GM18499 (cell line): ENCODE results near the gene CCS.
"Not testable (repeated sequence)": the region's sequence is repeated elsewhere in the genome, so short reads cannot be mapped to it uniquely, and the experiment has no call there.

ENCODE experiments used
- ATAC-seq: cut with Tn5 transposase; IDR thresholded peaks from one replicate; pipeline ENCODE4 v1.9.1; 2021; ENCODE audit warnings: moderate number of reproducible peaks; ENCODE audit not compliant: insufficient read depth, unreplicated experiment

The CCS gene

DNA sequence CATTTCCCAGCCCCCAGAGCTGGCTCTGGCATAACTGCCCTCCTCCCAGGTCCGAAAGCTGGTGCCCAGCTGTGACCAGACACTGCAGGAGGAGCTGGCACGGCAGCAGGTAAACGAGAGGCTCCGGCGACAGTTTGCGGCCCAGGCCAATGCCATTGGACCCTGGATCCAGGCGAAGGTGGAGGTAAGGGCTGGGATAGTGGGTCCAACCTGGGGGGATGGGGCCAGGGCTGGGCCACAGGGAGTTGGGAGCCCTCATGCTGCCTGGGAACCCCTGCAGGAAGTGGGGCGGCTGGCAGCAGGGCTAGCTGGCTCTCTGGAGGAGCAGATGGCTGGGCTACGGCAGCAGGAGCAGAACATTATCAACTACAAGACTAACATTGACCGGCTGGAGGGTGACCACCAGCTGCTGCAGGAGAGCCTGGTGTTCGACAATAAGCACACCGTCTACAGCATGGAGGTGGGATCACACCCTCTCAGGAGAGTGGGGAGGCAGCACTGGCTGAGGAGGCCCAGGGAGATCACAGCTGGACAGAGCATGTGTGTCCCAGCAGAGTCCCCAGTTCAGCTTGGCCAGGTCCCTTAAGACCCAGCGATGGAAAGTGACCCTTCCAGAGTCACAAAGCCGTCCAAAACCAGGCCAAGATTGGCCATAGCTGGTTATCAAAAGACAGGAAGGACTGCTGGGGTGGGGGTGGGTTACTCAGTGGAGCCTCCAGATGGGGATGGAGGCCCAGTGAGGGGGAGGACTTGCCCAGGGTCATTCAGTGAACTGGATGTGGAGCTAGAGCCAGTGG lies 31.6 kb upstream of the CCS start:
- no peak for ATAC-seq

DNA sequence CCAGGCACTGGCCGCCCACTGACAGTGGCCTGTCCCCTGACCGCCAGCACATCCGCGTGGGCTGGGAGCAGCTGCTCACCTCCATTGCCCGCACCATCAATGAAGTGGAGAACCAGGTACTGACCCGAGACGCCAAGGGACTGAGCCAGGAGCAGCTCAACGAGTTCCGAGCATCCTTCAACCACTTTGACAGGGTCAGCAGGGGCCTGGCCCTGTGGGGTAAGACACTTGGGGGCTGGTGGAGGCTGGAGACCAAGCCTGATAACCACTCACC lies 31.1 kb upstream of the CCS start:
- no peak for ATAC-seq

- no peak for ATAC-seq
These were observed 30.7 kb upstream of the CCS start for GRCh38 chr11:66562275-66562674.

DNA sequence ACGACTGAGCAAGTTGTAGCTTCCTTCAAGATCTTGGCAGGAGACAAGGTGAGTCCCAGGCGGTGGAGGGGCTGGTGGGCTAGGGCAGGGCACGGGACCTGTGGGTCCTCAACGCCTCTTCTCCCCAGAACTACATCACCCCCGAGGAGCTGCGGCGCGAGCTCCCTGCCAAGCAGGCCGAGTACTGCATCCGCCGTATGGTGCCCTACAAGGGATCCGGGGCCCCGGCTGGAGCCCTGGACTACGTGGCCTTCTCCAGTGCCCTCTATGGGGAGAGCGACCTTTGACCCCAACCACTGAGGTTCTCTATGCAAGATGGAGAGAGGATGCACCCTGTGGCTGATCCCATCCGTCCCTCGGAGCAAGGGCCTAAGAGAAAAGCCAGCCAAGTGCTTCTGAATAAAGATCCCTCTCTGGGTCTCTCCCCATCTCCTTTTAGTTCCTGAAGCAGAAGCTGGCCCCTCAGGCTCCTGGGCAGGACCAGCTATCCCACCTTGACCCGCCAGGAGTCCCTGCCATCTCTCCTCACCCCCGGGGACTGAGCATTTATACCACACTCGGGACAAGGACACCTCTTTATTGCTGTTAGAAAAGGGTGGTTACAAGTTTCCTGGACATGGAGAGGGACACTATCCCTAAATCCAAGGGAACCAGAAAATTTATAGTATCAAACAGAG lies 29.9 kb upstream of the CCS start:
- ATAC-seq: no peak

- no peak for ATAC-seq
These were observed 29.2 kb upstream of the CCS start for GRCh38 chr11:66563832-66564231.

- ATAC-seq: no peak
These were observed 28.4 kb upstream of the CCS start for GRCh38 chr11:66564538-66564937.

GRCh38 chr11:66564984-66565383 lies 28.0 kb upstream of the CCS start:
- no peak for ATAC-seq

DNA sequence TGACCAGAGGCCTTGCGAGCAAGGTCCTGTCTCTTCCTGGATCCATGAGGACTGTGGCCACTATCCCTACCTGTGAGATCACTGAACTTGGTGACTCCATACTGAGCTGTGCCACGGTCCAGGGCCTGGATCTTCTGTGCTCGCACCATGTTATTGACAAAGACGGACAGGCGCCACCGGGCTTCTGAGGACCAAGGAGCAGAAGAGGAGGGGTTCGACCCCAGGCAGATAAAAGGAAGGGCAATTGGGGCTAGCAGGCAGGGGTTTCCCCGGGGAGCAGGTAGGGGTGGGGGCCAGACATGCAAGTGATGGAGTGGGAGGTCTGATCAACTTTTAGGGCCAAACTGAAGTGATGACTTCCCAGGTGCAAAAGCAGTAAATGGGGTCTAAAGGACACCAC lies 26.8 kb upstream of the CCS start:
- ATAC-seq: no peak

GRCh38 chr11:66567787-66568123 lies 25.2 kb upstream of the CCS start:
- no peak for ATAC-seq

DNA sequence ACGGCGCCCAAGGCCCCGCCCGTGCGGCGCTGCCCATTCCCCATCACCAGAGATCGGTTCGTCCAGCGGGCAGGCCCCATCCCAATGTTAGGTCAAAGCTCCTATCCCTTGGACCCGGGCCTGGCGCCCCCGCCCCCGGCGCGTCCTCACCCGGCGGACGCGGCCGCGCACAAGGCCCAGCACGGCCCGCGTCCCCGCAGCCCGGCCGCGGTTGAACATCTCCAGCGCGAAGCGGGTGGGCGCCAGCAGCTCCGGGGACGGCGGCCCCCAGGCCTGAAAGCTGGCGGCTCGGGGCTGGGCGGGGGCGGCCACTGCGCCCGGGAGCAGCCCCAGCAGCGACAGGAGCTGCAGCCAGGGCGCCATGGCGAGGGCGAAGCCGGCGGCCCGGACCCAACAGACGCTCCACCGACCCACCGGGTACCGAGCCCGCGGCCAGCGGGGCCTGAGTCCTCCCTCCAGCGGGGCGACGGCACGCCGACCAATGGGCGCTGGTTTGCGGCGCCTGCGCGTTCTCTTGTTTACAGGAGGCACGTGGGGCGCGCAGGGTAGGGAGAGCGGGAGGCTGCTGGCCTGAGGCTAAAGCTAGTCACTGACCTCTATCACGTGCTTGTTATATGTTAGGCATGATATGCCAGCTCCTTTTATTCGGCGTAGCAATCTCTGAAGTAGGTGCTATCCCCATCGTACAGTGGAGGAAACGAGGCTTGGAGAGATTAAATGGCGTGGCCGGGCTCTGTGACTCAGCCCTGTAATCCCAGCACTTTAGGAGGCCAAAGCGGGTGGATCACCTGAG lies 24.7 kb upstream of the CCS start, which contains the start of gene CTSF:
Gene CTSF, minus strand, starts transcription at position 483 of the 793 bp plus-strand sequence. Its CDS starts 120 bp downstream, at position 363.
- no peak for ATAC-seq

- ATAC-seq: no peak
These were observed 23.9 kb upstream of the CCS start for GRCh38 chr11:66569076-66569475.

GRCh38 chr11:66570079-66570849 lies 22.7 kb upstream of the CCS start:
- no peak for ATAC-seq

DNA sequence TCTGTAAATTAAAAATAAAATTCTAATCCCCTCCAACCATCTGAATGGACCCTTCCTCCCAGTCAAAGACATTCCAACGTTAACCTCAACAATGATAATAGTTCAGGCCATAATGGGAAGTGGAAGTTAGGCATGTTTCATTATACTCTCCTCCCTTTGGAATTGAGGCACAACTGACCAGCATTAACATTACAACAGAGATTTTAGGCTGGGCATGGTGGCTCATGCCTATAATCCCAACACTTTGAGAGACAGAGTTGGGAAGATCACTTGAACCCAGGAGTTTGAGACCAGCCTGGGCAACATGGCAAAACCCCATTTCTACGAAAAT lies 22.2 kb upstream of the CCS start:
- ATAC-seq: no peak

DNA sequence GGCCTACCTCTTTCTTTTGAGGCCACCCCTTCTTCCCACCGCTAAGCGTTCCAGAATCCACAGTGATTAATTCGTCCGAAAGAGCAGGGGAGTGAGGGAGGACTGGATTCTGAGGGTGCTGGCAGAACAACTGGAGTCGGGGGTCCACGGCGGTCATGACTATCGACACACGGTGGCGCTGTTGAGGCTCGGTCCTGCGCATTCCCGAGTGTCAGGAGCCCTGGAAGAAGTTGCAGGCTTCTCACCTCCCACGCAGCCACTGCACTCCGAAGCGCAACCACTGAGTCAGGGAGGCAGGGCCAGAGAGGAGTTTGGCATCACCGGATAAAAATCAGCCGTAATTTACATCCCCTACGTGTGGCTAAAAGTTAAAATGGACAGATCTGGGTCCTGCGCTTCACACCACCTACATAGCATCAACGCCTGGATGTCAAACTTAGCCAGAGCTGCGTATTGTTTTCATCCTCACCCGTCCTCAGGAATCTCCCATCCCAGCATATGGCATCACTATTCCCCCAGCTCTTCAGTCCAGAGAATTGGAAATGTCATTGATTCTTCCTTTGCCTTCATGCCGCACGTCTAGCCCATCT lies 13.9 kb upstream of the CCS start:
- no peak for ATAC-seq

- ATAC-seq: no peak
These were observed 12.2 kb upstream of the CCS start for GRCh38 chr11:66580803-66581202.

GRCh38 chr11:66581261-66581660 lies 11.7 kb upstream of the CCS start:
- ATAC-seq: no peak

DNA sequence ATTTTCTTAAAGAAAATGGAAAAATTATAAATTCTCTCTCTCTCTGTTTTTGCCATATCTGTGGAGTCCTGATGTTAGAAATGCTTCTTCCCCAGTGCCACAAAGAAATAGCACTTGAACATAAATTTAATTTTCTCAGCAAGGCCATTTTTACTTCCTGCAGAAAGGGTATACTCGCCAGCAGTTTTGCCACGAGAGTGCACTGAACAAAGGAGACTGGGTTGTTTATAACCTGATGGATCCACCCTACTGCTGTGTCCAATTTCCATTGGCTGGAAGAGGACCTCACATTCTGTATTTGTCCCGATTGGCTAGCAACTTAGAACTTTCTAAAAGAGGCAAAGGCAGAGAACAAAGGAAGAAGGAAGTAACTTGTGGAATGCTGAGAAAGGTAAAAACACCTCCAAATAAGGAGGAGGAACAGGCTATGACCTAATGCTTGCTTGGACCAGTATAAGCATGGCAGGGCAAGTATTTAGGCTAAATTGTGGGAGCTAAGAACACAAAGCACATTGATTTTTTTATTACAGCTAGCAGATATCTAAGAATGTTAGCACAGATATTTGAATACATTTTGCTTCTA lies 10.3 kb upstream of the CCS start:
- ATAC-seq: not testable (repeated sequence)

DNA sequence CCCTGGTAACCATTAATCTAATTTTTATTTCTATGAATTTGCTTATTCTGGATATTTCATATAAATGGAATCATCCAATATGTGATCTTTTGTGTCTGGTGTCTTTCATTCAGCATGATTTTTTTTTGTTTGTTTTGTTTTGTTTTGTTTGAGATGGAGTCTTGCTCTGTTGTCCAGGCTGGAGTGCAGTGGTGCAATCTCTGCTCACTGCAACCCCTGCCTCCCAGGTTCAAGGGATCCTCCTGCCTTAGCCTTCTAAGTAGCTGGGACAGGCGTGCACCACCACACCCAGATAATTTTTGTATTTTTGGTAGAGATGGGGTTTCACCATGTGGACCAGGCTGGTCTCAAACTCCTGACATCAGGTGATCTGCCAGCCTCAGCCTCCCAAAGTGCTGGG lies 7.5 kb upstream of the CCS start:
- not testable (repeated sequence) for ATAC-seq

DNA sequence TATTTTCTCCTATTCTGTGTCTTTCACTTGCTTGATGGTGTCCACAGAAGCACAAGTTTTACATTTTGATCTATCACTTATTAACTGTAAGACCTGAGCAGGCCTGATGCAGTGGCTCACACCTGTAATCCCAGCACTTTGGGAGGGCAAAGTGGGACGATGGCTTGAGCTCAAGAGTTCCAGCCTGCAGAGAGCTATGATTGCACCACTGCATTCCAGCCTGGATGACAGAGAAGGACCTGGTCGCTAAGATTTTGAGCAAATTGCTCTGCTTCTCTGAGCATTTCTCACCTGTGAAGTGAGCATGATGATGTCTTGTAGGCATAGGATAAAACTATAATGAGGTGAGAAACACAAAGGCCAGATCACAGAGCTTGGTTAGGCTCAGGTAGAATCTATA lies 6.8 kb upstream of the CCS start:
- no peak for ATAC-seq

- ATAC-seq: not testable (repeated sequence)
These were observed 3.7 kb upstream of the CCS start for GRCh38 chr11:66589315-66589714.
